ENCODE results near the gene PTGES3L. TPM values are rescaled to one million over a fixed set of nuclear protein-coding genes. Genes with fewer than 3 reads are reported as not detected.
"Not testable (repeated sequence)": the region's sequence is repeated elsewhere in the genome, so short reads cannot be mapped to it uniquely, and the experiment has no call there.

The PTGES3L gene
- polyA plus RNA-seq, 1 experiment, result 1.9 TPM

GRCh38 chr17:43006639-43007551 lies 27.0 kb upstream of the PTGES3L start, which contains the start of gene IFI35:
IFI35 (plus strand) TSS chr17:43006784; CDS start chr17:43006948, 164 bp downstream.
- POLR2A ChIA-PET, result interaction anchor here (0.6 to 2.0 kb wide), 6 partner anchors 9 to 595 kb away, joined by 3 to 22 read pairs (median 6); partner anchors contain the start of genes RPL27 and VAT1
- H3K27me3 ChIP-seq (ENCODE audit: control insufficient read depth, insufficient read depth, low read length), result no peaks in the 10 kb centered on the region

GRCh38 chr17:43003542-43004172 lies 23.8 kb upstream of the PTGES3L start:
- peaks cover 1% of the 10 kb centered on the region; the same call in 1 of the 2 replicates for H3K9me3 ChIP-seq (ENCODE audit: control insufficient read depth, insufficient read depth, low read length)
- peak overlapping the region; percentile 21 for H3K27ac ChIP-seq (ENCODE audit: low read depth, low read length)
- TF ChIP-seq CTCF (IDR thresholded peaks at IDR 0.05; ENCODE audit: low read depth, low read length), result no peak
- ChIA-PET CTCF (no interaction called here), POLR2A (interaction anchor here (0.6 to 0.7 kb wide), 2 partner anchors 12 to 395 kb away, joined by 3 to 6 read pairs; no protein-coding TSS in a partner anchor)
- no peak for DNase-seq (ENCODE audit: low read depth, low spot score)
- H3K27me3 ChIP-seq (ENCODE audit: control insufficient read depth, insufficient read depth, low read length), result no peaks in the 10 kb centered on the region
- H3K4me3 ChIP-seq (ENCODE audit: low read depth, low read length), result no peak overlapping the region

More at GRCh38 chr17:43006639-43007551, 27.0 kb upstream of the PTGES3L start, which contains the start of gene IFI35:
- peak; percentile 31 for TF ChIP-seq CTCF (IDR thresholded peaks at IDR 0.05; ENCODE audit: low read depth, low read length)
- CTCF ChIA-PET, result interaction anchor here (0.5 to 2.0 kb wide), 3 partner anchors 9 to 264 kb away, joined by 4 to 12 read pairs (median 5); partner anchors contain the start of gene RPL27
- H3K27ac ChIP-seq (ENCODE audit: low read depth, low read length), result peak within 1 kb of the TSS; percentile 94
- H3K4me3 ChIP-seq (ENCODE audit: low read depth, low read length), result peak within 1 kb of the TSS; percentile 89
- no peaks in the 10 kb centered on the region for H3K9me3 ChIP-seq (ENCODE audit: control insufficient read depth, insufficient read depth, low read length)
- DNase-seq (ENCODE audit: low read depth, low spot score), result peak; percentile 52

GRCh38 chr17:43000894-43001293 lies 21.0 kb upstream of the PTGES3L start:
- H3K9me3 ChIP-seq (ENCODE audit: control insufficient read depth, insufficient read depth, low read length); H3K27ac ChIP-seq (ENCODE audit: low read depth, low read length); POLR2A ChIA-PET; H3K4me3 ChIP-seq (ENCODE audit: low read depth, low read length); CTCF ChIA-PET; DNase-seq (ENCODE audit: low read depth, low spot score); H3K27me3 ChIP-seq (ENCODE audit: control insufficient read depth, insufficient read depth, low read length): not testable (repeated sequence)

- peak overlapping the region; percentile 71 for H3K4me3 ChIP-seq (ENCODE audit: low read depth, low read length)
- ChIA-PET POLR2A (interaction anchor here (0.6 to 2.0 kb wide), 12 partner anchors 8 to 400 kb away, joined by 3 to 22 read pairs (median 4); partner anchors contain the start of genes ARL4D, BECN1, IFI35 and TMEM106A), CTCF (interaction anchor here (1.3 kb wide), 1 partner anchor 173 kb away, joined by 3 read pairs; no protein-coding TSS in a partner anchor)
These were observed 19.2 kb upstream of the PTGES3L start for GRCh38 chr17:42999003-42999525.

More at GRCh38 chr17:42999003-42999525, 19.2 kb upstream of the PTGES3L start:
- no peak for DNase-seq (ENCODE audit: low read depth, low spot score)
- peaks cover 5% of the 10 kb centered on the region; the same call in 1 of the 2 replicates for H3K9me3 ChIP-seq (ENCODE audit: control insufficient read depth, insufficient read depth, low read length)
- TF ChIP-seq CTCF (IDR thresholded peaks at IDR 0.05; ENCODE audit: low read depth, low read length), result no peak
- H3K27me3 ChIP-seq (ENCODE audit: control insufficient read depth, insufficient read depth, low read length), result no peaks in the 10 kb centered on the region
- H3K27ac ChIP-seq (ENCODE audit: low read depth, low read length), result peak overlapping the region; percentile 93

Data from AG04450 (cell line).